Measurements from ENCODE around the gene SCUBE1. TPM values are rescaled to one million over a fixed set of nuclear protein-coding genes. Genes with fewer than 3 reads are reported as not detected.

Gene SCUBE1
- total and polyA plus RNA-seq, 2 experiments from 2014 or later, result 2.1 to 2.2 TPM

DNA sequence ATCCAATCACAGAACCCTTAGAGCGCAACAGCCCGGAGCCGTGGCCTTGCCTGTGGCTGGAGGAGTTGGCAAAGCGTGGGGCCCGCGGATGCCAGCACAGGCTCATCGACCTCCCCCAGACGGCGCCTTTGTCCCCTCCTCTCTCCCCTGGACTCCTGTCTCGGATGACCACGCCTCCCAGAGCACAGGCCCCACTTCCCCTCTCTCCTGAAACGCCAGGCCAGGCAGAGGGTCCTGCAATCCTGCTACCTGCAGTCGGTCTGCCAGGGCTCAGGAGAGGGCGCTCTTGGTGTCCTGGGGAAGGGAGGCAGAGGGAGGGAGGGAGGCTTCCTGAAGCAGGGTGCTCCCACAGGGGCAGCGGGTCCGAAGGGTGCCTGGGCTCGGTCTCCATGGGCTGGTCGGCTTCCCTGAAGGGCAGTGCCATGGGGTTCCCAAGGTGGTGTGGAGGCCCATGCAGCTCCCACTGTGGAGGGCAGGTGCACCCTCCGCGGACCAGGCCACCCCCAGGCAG is 139.6 kb downstream of the SCUBE1 start:
- H4K20me1 ChIP-seq (ENCODE audit: insufficient read depth, poor library complexity, severe bottlenecking), result no peaks in the 10 kb centered on the region
- H3K79me2 ChIP-seq, result no peaks in the 10 kb centered on the region
- H2AFZ ChIP-seq, result no peak overlapping the region
- no peaks in the 10 kb centered on the region for H3K36me3 ChIP-seq (replicated peaks; ENCODE audit: insufficient read depth, low read depth)
- no peaks in the 10 kb centered on the region for H3K27me3 ChIP-seq
- WGBS (ENCODE audit: low lambda C conversion rate, missing lambda C conversion rate), result 66% methylated on average over 20 of the region's 20 CpGs
- no peak overlapping the region for H3K4me3 ChIP-seq
- H3K9me3 ChIP-seq (ENCODE audit: low read depth), result no peaks in the 10 kb centered on the region
- TF ChIP-seq, protein P1, sequence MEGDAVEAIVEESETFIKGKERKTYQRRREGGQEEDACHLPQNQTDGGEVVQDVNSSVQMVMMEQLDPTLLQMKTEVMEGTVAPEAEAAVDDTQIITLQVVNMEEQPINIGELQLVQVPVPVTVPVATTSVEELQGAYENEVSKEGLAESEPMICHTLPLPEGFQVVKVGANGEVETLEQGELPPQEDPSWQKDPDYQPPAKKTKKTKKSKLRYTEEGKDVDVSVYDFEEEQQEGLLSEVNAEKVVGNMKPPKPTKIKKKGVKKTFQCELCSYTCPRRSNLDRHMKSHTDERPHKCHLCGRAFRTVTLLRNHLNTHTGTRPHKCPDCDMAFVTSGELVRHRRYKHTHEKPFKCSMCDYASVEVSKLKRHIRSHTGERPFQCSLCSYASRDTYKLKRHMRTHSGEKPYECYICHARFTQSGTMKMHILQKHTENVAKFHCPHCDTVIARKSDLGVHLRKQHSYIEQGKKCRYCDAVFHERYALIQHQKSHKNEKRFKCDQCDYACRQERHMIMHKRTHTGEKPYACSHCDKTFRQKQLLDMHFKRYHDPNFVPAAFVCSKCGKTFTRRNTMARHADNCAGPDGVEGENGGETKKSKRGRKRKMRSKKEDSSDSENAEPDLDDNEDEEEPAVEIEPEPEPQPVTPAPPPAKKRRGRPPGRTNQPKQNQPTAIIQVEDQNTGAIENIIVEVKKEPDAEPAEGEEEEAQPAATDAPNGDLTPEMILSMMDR (IDR thresholded peaks at IDR 0.05; ENCODE audit: poor library complexity), result no peak
- TF ChIP-seq EZH2 (IDR thresholded peaks at IDR 0.05; ENCODE audit: borderline replicate concordance) (no peak), EZH2phosphoT487 (IDR thresholded peaks at IDR 0.05; ENCODE audit: low read depth, severe bottlenecking, unreplicated experiment) (no peak)
- no peaks in the 10 kb centered on the region for H3K4me1 ChIP-seq (ENCODE audit: insufficient read depth)
- no peak overlapping the region for H3K27ac ChIP-seq
- no peak overlapping the region for H3K4me2 ChIP-seq
- H3K9me2 ChIP-seq (replicated peaks; ENCODE audit: insufficient read depth), result no peaks in the 10 kb centered on the region
- no peak for DNase-seq (ENCODE audit: low spot score)

DNA sequence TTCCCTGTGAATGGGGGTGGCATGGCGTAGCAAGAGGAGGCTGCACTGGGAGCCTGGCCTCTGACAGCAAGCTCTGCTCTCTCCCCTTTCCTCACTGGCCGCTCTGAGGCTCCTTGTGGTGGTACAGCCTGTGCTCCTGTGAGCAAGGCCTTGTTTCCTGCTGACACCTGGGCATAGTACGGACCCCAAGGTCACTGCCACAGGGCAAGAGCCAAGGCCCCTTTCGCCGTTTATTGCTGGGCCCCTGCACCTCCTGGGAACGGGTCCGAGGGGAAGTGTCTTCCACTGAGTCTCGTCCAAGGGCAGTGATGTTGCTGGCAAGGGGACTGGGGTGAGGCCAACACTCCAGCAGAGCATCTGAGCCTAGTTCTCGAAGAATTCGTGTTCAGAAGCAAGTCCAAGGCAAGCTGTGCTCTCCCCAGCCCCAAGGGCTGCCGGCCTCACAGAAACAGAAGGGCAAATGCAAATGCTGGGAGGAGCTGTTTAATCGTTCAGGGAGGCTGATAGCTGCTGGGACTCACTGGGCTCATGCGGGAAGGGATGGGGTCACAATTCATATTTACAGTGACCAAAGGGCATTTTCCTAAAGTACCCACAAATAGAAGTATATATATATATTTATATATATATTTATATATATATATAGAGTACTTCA is 140.3 kb downstream of the SCUBE1 start:
- DNase-seq (ENCODE audit: low spot score), result no peak
- Histone ChIP-seq H3K4me2 (no peak overlapping the region), H3K27ac (no peak overlapping the region), H3K79me2 (no peaks in the 10 kb centered on the region), H3K4me1 (ENCODE audit: insufficient read depth) (no peaks in the 10 kb centered on the region), H3K9me2 (replicated peaks; ENCODE audit: insufficient read depth) (no peaks in the 10 kb centered on the region), H3K9me3 (ENCODE audit: low read depth) (no peaks in the 10 kb centered on the region), H4K20me1 (ENCODE audit: insufficient read depth, poor library complexity, severe bottlenecking) (no peaks in the 10 kb centered on the region), H3K4me3 (no peak overlapping the region), H3K27me3 (no peaks in the 10 kb centered on the region), H2AFZ (no peak overlapping the region), H3K36me3 (replicated peaks; ENCODE audit: insufficient read depth, low read depth) (no peaks in the 10 kb centered on the region)
- TF ChIP-seq EZH2 (IDR thresholded peaks at IDR 0.05; ENCODE audit: borderline replicate concordance), result no peak
- TF ChIP-seq EZH2phosphoT487 (IDR thresholded peaks at IDR 0.05; ENCODE audit: low read depth, severe bottlenecking, unreplicated experiment), result no peak
- TF ChIP-seq, protein P1 (IDR thresholded peaks at IDR 0.05; ENCODE audit: poor library complexity), result no peak
- WGBS (ENCODE audit: low lambda C conversion rate, missing lambda C conversion rate), result 75% methylated on average over 13 of the region's 13 CpGs

DNA sequence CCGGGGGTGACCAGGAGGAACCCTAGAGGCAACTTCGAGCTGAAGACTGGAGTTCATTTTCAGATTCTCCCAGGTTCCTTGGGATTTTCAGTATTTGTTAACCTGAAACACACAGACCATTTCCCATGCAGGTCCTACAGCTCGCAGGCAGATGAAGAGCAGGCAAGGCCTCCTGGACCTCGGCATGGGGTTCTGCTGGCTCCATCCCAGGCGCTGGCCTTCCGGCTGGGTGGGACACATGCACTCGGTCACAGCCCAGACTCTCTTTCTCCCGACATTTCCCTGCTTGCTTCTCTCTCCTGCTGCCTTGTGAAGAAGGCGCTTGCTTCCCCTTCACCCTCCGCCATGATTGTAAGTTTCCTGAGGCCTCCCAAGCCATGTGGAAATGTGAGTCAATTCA is 140.8 kb downstream of the SCUBE1 start:
- H3K4me3 ChIP-seq, result no peak overlapping the region
- no peaks in the 10 kb centered on the region for H3K4me1 ChIP-seq (ENCODE audit: insufficient read depth)
- H3K36me3 ChIP-seq (replicated peaks; ENCODE audit: insufficient read depth, low read depth), result no peaks in the 10 kb centered on the region
- no peaks in the 10 kb centered on the region for H4K20me1 ChIP-seq (ENCODE audit: insufficient read depth, poor library complexity, severe bottlenecking)
- H3K4me2 ChIP-seq, result no peak overlapping the region
- no peaks in the 10 kb centered on the region for H3K27me3 ChIP-seq
- H3K9me2 ChIP-seq (replicated peaks; ENCODE audit: insufficient read depth), result no peaks in the 10 kb centered on the region
- H3K79me2 ChIP-seq, result no peaks in the 10 kb centered on the region
- H3K27ac ChIP-seq, result no peak overlapping the region
- WGBS (ENCODE audit: low lambda C conversion rate, missing lambda C conversion rate), result 96% methylated on average over 10 of the region's 10 CpGs
- no peak for DNase-seq (ENCODE audit: low spot score)
- TF ChIP-seq, protein P1 (IDR thresholded peaks at IDR 0.05; ENCODE audit: poor library complexity), result no peak
- TF ChIP-seq EZH2 (IDR thresholded peaks at IDR 0.05; ENCODE audit: borderline replicate concordance), result no peak
- no peak for TF ChIP-seq EZH2phosphoT487 (IDR thresholded peaks at IDR 0.05; ENCODE audit: low read depth, severe bottlenecking, unreplicated experiment)
- H2AFZ ChIP-seq, result no peak overlapping the region
- H3K9me3 ChIP-seq (ENCODE audit: low read depth), result no peaks in the 10 kb centered on the region
